Activated effector memory CD4-positive, alpha-beta T cell treated with anti-CD3 and anti-CD28 coated beads, Interleukin-2, amount 50 U/mL, for 16 hours (primary cell): Measurements from ENCODE around the gene G6PC1.

ENCODE experiments used
- DNase-seq: peaks from one replicate; pipeline ENCODE4 v3.0.0-alpha.2; 2020

G6PC1 gene

GRCh38 chr17:42950044-42950783, 49.6 kb downstream of the G6PC1 start:
- DNase-seq = no peak
